RWPE2 (cell line): Measurements from ENCODE around the gene SH2B3.
A peak's percentile ranks its signal among the peaks of the same experiment; 100 is the strongest.

Source experiments
- ATAC-seq: fragments of 200-7000 bp; cut with Tn5 transposase; 3 replicates; pipeline ENCODE4 v1.9.1; 2021; ENCODE audit warnings: low read depth
- DNase-seq: peaks from one replicate; pipeline ENCODE4 v3.0.0-alpha.2; 2020; ENCODE audit warnings: low spot score
- H3K27ac ChIP-seq: fragments of 450-650 bp; 2 replicates; pipeline ENCODE4 v1.5.1; 2017; ENCODE audit warnings: mild to moderate bottlenecking; ENCODE audit not compliant: poor library complexity, severe bottlenecking
- H3K27me3 ChIP-seq: fragments of 250-450 bp; sonication (Bioruptor Pico); 2 replicates; pipeline ENCODE4 v1.5.1; 2021; ENCODE audit warnings: mild to moderate bottlenecking, moderate library complexity; ENCODE audit not compliant: insufficient read depth, poor library complexity, severe bottlenecking
- H3K36me3 ChIP-seq: fragments of 250-450 bp; sonication (Bioruptor Pico); 2 replicates; pipeline ENCODE4 v1.5.1; 2020; ENCODE audit warnings: low read depth, mild to moderate bottlenecking, moderate library complexity
- H3K4me1 ChIP-seq: fragments of 250-450 bp; sonication (Bioruptor Pico); 2 replicates; pipeline ENCODE4 v1.5.1; 2021; ENCODE audit warnings: mild to moderate bottlenecking, moderate library complexity; ENCODE audit not compliant: insufficient read depth, poor library complexity, severe bottlenecking
- H3K4me3 ChIP-seq: fragments of 250-450 bp; sonication (Bioruptor Pico); 2 replicates; pipeline ENCODE4 v1.5.1; 2021; ENCODE audit warnings: mild to moderate bottlenecking, moderate library complexity; ENCODE audit not compliant: severe bottlenecking
- H3K9me3 ChIP-seq: fragments of 250-450 bp; sonication (Bioruptor Pico); 2 replicates; pipeline ENCODE4 v1.5.1; 2021; ENCODE audit warnings: mild to moderate bottlenecking, moderate library complexity; ENCODE audit not compliant: severe bottlenecking
- TF ChIP-seq, protein P1 (sequence below): fragments of 450-650 bp; IDR thresholded peaks from one replicate; pipeline ENCODE4 v1.5.1; 2017; ENCODE audit warnings: mild to moderate bottlenecking, moderate library complexity; ENCODE audit not compliant: poor library complexity, severe bottlenecking

Gene SH2B3

DNA sequence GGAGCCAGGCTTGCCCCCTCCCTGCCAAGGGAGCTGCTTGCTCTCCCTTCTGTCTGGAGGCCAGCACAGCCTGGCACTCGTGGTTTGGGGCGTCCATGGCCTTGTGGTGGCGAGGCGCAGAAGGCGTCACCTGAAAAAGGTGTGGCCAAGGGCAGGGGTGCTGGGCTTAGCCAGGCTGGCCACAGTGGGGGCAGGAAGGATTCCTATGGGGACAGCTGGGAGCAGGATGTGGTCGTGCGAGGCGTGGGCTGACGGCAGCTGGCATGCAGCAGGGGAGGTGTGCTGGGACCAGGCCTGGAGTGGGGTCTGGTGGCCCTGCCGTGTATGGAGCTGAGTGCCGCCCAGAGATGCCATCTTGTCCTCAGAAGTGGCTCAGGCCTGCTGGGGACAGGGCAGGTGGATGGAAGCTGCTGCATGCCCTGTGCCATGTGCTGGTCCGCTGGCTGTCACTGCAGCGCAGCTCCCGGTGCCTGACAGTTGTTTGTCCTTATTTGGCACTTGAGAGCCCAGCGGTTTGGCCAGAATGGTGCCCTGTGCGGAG, 30.0 kb downstream of the SH2B3 start:
- H3K4me3 ChIP-seq: no peak overlapping the region
- H3K4me1 ChIP-seq: peaks cover 56% of the 10 kb centered on the region
- peak; percentile 49 for DNase-seq
- TF ChIP-seq, protein P1, sequence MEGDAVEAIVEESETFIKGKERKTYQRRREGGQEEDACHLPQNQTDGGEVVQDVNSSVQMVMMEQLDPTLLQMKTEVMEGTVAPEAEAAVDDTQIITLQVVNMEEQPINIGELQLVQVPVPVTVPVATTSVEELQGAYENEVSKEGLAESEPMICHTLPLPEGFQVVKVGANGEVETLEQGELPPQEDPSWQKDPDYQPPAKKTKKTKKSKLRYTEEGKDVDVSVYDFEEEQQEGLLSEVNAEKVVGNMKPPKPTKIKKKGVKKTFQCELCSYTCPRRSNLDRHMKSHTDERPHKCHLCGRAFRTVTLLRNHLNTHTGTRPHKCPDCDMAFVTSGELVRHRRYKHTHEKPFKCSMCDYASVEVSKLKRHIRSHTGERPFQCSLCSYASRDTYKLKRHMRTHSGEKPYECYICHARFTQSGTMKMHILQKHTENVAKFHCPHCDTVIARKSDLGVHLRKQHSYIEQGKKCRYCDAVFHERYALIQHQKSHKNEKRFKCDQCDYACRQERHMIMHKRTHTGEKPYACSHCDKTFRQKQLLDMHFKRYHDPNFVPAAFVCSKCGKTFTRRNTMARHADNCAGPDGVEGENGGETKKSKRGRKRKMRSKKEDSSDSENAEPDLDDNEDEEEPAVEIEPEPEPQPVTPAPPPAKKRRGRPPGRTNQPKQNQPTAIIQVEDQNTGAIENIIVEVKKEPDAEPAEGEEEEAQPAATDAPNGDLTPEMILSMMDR: no peak
- H3K36me3 ChIP-seq: no peaks in the 10 kb centered on the region
- H3K27me3 ChIP-seq: no peaks in the 10 kb centered on the region
- no peak for ATAC-seq
- H3K27ac ChIP-seq: peak overlapping the region; percentile 89
- no peaks in the 10 kb centered on the region for H3K9me3 ChIP-seq

DNA sequence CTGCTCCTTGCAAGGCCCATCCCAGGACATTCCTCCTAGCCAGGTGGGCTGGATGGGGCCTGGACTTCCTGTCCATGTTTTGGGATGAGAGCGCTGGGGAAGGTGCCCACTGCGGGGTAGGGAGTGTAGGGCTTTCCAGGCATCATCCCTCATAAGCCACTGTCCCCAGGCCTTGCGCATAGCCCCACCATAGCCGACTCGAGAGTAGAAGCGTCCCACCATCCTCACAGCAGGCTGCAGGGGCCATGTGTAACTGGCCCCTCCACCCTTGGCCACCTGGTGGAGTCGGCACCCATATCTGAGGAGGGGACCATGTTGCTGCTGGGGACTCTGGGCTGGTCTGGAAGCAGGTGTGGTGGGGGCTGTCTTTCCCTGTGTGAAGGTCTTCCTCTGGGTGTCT, 30.5 kb downstream of the SH2B3 start:
- Histone ChIP-seq H3K36me3 (no peaks in the 10 kb centered on the region), H3K4me3 (no peak overlapping the region), H3K27me3 (no peaks in the 10 kb centered on the region), H3K4me1 (peaks cover 54% of the 10 kb centered on the region), H3K27ac (peak overlapping the region; percentile 89), H3K9me3 (no peaks in the 10 kb centered on the region)
- DNase-seq (peak; percentile 44), ATAC-seq (no peak)
- TF ChIP-seq, protein P1: no peak

DNA sequence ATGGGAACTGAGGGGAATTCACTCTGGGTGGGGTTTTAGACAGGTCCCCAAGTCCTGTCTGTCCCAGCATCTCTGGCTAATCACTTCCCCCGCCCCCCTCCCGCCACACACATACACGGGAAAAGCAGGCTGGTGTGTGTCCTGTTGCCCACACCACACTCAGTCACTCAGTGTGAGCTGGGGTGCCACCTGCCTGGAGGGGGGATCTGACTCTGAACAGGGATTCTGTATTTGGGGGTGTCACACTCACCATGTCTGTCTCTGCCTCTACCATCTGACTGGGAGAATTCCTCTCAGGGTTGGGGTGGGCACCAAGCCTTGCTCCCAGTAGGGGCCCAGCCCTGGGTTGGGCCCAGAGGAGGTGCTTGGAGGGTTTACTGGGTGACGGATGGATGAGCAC, 31.1 kb downstream of the SH2B3 start:
- H3K9me3 ChIP-seq: no peaks in the 10 kb centered on the region
- ATAC-seq: no peak
- no peaks in the 10 kb centered on the region for H3K36me3 ChIP-seq
- H3K27ac ChIP-seq: peak overlapping the region; percentile 89
- no peak for DNase-seq
- peaks cover 48% of the 10 kb centered on the region for H3K4me1 ChIP-seq
- no peak overlapping the region for H3K4me3 ChIP-seq
- TF ChIP-seq, protein P1: no peak
- no peaks in the 10 kb centered on the region for H3K27me3 ChIP-seq

DNA sequence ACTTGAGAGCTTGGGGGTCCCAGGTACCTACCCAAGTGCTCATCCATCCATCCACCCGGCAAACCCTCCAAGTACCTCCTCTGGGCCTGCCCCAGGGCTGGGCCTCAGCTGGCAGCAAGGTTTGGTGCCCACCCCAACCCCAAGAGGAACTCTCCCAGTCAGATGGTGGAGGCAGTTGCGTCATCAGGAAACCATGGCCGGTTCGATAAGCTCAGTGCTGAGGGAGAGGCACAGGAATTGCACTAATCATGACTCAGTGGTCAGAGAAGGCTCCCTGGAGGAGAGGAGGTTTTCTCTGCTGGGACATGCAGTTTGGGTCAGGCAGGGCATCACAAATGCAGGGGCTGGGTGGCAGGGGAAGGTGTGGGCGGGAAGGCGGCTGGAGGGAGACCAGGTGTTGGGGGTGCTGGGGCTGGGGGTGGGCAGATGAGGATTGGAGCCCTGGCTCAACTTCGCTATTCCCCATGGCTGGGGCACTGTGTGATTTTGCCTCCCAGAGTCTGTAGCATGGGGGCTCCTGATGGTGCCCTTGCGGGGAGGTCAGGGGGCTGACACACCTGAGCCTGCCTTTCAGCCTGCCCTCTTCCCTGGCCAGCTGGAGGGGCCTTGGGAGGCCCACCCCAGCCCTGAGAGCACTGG, 32.2 kb downstream of the SH2B3 start:
- Histone ChIP-seq H3K4me1 (peaks cover 47% of the 10 kb centered on the region), H3K27ac (peak overlapping the region; percentile 89), H3K36me3 (no peaks in the 10 kb centered on the region; the same call in 1 of the 2 replicates), H3K4me3 (no peak overlapping the region), H3K9me3 (no peaks in the 10 kb centered on the region), H3K27me3 (no peaks in the 10 kb centered on the region)
- DNase-seq (no peak), ATAC-seq (peak; percentile 74)
- TF ChIP-seq, protein P1: no peak

GRCh38 chr12:111438481-111438880, 32.8 kb downstream of the SH2B3 start:
- Histone ChIP-seq H3K9me3 (no peaks in the 10 kb centered on the region), H3K4me3 (no peak overlapping the region), H3K36me3 (no peaks in the 10 kb centered on the region; the same call in 1 of the 2 replicates), H3K27me3 (no peaks in the 10 kb centered on the region), H3K4me1 (peaks cover 50% of the 10 kb centered on the region), H3K27ac (peak overlapping the region; percentile 89)
- ATAC-seq (peak; percentile 65), DNase-seq (peak; percentile 90)
- TF ChIP-seq, protein P1: no peak
